ENCODE data around the gene BHLHE40. TPM values are rescaled to one million over a fixed set of nuclear protein-coding genes. Genes with fewer than 3 reads are reported as not detected.

The BHLHE40 gene
- total and polyA plus RNA-seq, 2 donors (not counting 3 experiments of a cell fraction or from before 2014, with no cell fraction given): 40.3 to 57.9 TPM

GRCh38 chr3:5015056-5015455 is 35.8 kb downstream of the BHLHE40 start:
- Histone ChIP-seq H3K9me3 (replicated peaks; ENCODE audit: control insufficient read depth, insufficient read depth, low read length) (no peaks in the 10 kb centered on the region), H3K4me3 (replicated peaks in 1 of 3; ENCODE audit: insufficient read depth in 1 of 3, low read depth in 1 of 3, low read length in 3 of 3) (no peak overlapping the region), H4K20me1 (replicated peaks; ENCODE audit: control insufficient read depth, extremely low read depth, insufficient read depth, low read length) (no peaks in the 10 kb centered on the region), H3K36me3 (ENCODE audit: control insufficient read depth in 2 of 2, extremely low read depth in 1 of 2, insufficient read depth in 2 of 2, low read length in 2 of 2) (no peaks in the 10 kb centered on the region), H3K9me1 (replicated peaks; ENCODE audit: control insufficient read depth, extremely low read depth, insufficient read depth, low read length) (no peaks in the 10 kb centered on the region), H3K4me2 (ENCODE audit: insufficient read depth, low read length) (no peak overlapping the region), H3K4me1 (ENCODE audit: control insufficient read depth, extremely low read depth, insufficient read depth, low read length) (peaks cover 35% of the 10 kb centered on the region), H3K79me2 (ENCODE audit: control insufficient read depth, insufficient read depth, low read length) (no peaks in the 10 kb centered on the region), H2AFZ (ENCODE audit: low read depth, low read length) (no peak overlapping the region), H3K9ac (replicated peaks; ENCODE audit: extremely low read depth, insufficient read depth, low read length) (no peak overlapping the region), H3K27me3 (ENCODE audit: control insufficient read depth in 2 of 2, insufficient read depth in 2 of 2, low read length in 2 of 2) (no peaks in the 10 kb centered on the region), H3K27ac (ENCODE audit: insufficient read depth, low read depth, low read length) (no peak overlapping the region)
- POLR2A ChIA-PET: no interaction called here
- no peak for DNase-seq (ENCODE audit: low read depth, low spot score)
- CTCF ChIA-PET: interaction anchor here (3.5 kb wide), 1 partner anchor 294 kb away, joined by 12 read pairs; no protein-coding TSS in a partner anchor
- dilution Hi-C loops (cut with MboI; ENCODE audit: extremely low pct_ligation_motif_present, low sequenced_read_pairs): no loop called here
- TF ChIP-seq GATA2 (IDR thresholded peaks at IDR 0.05; ENCODE audit: insufficient read depth, insufficient read length, low read depth, low read length): no peak
- no peak for TF ChIP-seq MYC (IDR thresholded peaks at IDR 0.05; ENCODE audit: low read depth, low read length)
- no peak for TF ChIP-seq JUN (IDR thresholded peaks at IDR 0.05; ENCODE audit: borderline replicate concordance, insufficient read depth, insufficient read length, low read depth)
- TF ChIP-seq MAX (IDR thresholded peaks at IDR 0.05; ENCODE audit: insufficient read depth, insufficient read length): no peak
- no peak for TF ChIP-seq CTCF (IDR thresholded peaks at IDR 0.05; ENCODE audit: extremely low read depth in 1 of 2, insufficient read depth in 1 of 2, low read depth in 1 of 2, low read length in 2 of 2)
- TF ChIP-seq EZH2 (IDR thresholded peaks at IDR 0.05; ENCODE audit: borderline replicate concordance, low read depth, low read length, severe bottlenecking): no peak
- no peak for TF ChIP-seq POLR2AphosphoS5 (IDR thresholded peaks at IDR 0.05; ENCODE audit: insufficient read depth, low read depth, low read length)
- TF ChIP-seq POLR2A (IDR thresholded peaks at IDR 0.05; ENCODE audit: low read depth, low read length): no peak
- no peak for TF ChIP-seq FOS (IDR thresholded peaks at IDR 0.05; ENCODE audit: borderline replicate concordance, insufficient read depth, low read length)
- no peak for FAIRE-seq
- BruUV-seq (replicated peaks): no TSS peak
- intact Hi-C loops (cut with micrococcal nuclease): no loop called here
